Pancreas (tissue), 10 donors: ENCODE results near the gene CLEC6A. TPM values are rescaled to one million over a fixed set of nuclear protein-coding genes. Genes with fewer than 3 reads are reported as not detected.
"Not testable (repeated sequence)": the region's sequence is repeated elsewhere in the genome, so short reads cannot be mapped to it uniquely, and the experiment has no call there.

Experiments
- ATAC-seq, 4 donors: fragments of 200-7000 bp; cut with Tn5 transposase; one replicate each; pipeline versions ENCODE4 v1.8.0 to v1.9.1; 2020; ENCODE audit warnings: mild to moderate bottlenecking in 4 of 4, moderate library complexity in 4 of 4
- DNase-seq, 6 donors: peaks; one replicate each; pipeline ENCODE4 v3.0.0-alpha.2; 2020
- FAIRE-seq: peaks from 2 replicates; lab custom pipeline; 2012; peaks lifted over from hg19 to GRCh38; lab: Jason Lieb, UNC
- H3K27ac ChIP-seq, 4 donors: fragments of 200-600 bp; sonication (generic); 1 replicate in 3 of 4; 2 replicates in 1 of 4; pipeline versions ENCODE4 v1.5.0 to v1.8.0; 2020
- H3K27me3 ChIP-seq, 4 donors: fragments of 200-600 bp; one replicate each; pipeline ENCODE4 v1.8.0; 2021
- H3K36me3 ChIP-seq, 3 donors: fragments of 200-600 bp; sonication (generic) in 1 of 3; one replicate each; pipeline versions ENCODE4 v1.5.0 to v1.8.0; 2020 to 2021
- H3K4me1 ChIP-seq, 3 donors: fragments of 200-600 bp; one replicate each; pipeline ENCODE4 v1.8.0; 2021
- H3K4me3 ChIP-seq, 4 donors: fragments of 200-600 bp; sonication (generic) in 2 of 4; one replicate each; pipeline versions ENCODE4 v1.5.0 to v1.8.0; 2020 to 2021
- H3K9me3 ChIP-seq, 4 donors: fragments of 200-600 bp; one replicate each; pipeline ENCODE4 v1.8.0; 2021
- WGBS, 2 donors: extraction: QIAGEN DNeasy Blood & Tissue Kit; methylation state at CpG; one replicate each; pipeline ENCODE4 v1.1.7; 2013; 5-methylcytosine and 5-hydroxymethylcytosine counted together
- intact Hi-C, 3 donors: fragments of 100-400 bp; cut with DNase I; formaldehyde crosslinking; loops; one replicate each; pipeline versions ENCODE4 v1.11.1 to v1.14.2; 2022
- polyA plus RNA-seq, 2 donors: library from polyadenylated mRNA; stranded (reverse); fragments of 200-250 nt; gene quantifications; one replicate each; pipeline ENCODE4 v1.2.3, GENCODE V29; 2013
- total RNA-seq, 6 donors: library from RNA; stranded (reverse); fragmentation: NEBNext Ultra II Directional in 4 of 6; extraction: Animal tissue kit (Norgen Biotek cat#: 25700) in 4 of 6; gene quantifications; one replicate each; pipeline versions ENCODE4 v1.2.1 to v1.2.4, GENCODE V29; 2021 to 2023
- TF ChIP-seq, protein P1 (sequence below), 4 donors: fragments of 200-600 bp; sonication (generic) in 3 of 4; IDR thresholded peaks; one replicate each; pipeline versions ENCODE4 v1.5.0 to v1.8.0; 2021; ENCODE audit warnings: antibody characterized with exemption in 4 of 4
- donor health status: healthy with polysubstance abuse.
- donor health status: DM: no; HTN: no; CAD: no; lungs with moderate emphysema.
- donor health status: DM: no; HTN: no; CAD: no.
- donor health status: control.
- donor health status: control.
- donor health status: Bipolar disorder and iron deficiency.
- donor health status: DM: yes; HTN: yes; CAD: no.
- donor health status: DM: no; HTN: no; CAD: no.
- donor health status: DM: no; HTN: no; CAD: no.
- donor health status: DM: yes; HTN: yes; CAD: no.

The CLEC6A gene
- total RNA-seq (not detected), polyA plus RNA-seq (not detected)

DNA sequence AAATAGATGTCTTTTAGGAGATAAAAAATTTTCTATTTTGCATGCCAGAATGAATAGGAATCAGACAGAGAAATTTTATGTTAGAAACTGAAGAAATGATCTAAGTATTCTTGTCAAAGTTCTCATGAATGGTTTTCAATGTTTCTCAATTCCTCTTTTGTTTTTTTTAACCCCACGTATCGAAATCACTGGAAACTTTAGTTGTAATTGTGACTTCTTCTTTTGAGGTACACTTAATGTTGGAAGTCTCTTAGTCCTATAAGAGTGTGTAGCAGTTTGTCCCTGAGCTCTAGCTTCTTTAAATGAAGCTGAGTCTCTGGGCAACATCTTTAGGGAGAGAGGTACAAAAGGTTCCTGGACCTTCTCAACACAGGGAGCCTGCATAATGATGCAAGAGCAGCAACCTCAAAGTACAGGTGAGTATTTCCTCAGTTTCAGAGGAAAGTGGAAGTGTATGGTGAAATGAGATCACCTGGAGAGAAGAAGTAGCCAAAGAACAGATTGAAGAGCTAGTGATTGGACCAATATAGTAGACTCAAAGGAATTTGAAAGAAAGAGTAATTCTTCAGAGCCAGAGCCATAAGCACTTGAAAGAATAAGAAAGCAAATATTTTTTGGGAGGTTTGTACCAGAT is at the start of gene CLEC6A:
Gene CLEC6A (plus strand): TSS at position 236 of the 634 bp plus-strand sequence. CDS start 150 bp downstream, at position 386.
- FAIRE-seq, result no peak
- no peaks in the 10 kb centered on the region for H3K9me3 ChIP-seq
- no peak within 1 kb of the TSS for H3K4me3 ChIP-seq
- no peaks in the 10 kb centered on the region for H3K36me3 ChIP-seq
- intact Hi-C loops, result no loop called here
- no peak within 1 kb of the TSS for H3K27ac ChIP-seq
- 73 to 92% methylated on average over 2 of the region's 2 CpGs for WGBS, 2 donors
- TF ChIP-seq, protein P1, sequence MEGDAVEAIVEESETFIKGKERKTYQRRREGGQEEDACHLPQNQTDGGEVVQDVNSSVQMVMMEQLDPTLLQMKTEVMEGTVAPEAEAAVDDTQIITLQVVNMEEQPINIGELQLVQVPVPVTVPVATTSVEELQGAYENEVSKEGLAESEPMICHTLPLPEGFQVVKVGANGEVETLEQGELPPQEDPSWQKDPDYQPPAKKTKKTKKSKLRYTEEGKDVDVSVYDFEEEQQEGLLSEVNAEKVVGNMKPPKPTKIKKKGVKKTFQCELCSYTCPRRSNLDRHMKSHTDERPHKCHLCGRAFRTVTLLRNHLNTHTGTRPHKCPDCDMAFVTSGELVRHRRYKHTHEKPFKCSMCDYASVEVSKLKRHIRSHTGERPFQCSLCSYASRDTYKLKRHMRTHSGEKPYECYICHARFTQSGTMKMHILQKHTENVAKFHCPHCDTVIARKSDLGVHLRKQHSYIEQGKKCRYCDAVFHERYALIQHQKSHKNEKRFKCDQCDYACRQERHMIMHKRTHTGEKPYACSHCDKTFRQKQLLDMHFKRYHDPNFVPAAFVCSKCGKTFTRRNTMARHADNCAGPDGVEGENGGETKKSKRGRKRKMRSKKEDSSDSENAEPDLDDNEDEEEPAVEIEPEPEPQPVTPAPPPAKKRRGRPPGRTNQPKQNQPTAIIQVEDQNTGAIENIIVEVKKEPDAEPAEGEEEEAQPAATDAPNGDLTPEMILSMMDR (IDR thresholded peaks at IDR 0.05), result no peak
- no peak for ATAC-seq
- H3K27me3 ChIP-seq, result no peaks in the 10 kb centered on the region
- DNase-seq, result no peak
- no peaks in the 10 kb centered on the region for H3K4me1 ChIP-seq

DNA sequence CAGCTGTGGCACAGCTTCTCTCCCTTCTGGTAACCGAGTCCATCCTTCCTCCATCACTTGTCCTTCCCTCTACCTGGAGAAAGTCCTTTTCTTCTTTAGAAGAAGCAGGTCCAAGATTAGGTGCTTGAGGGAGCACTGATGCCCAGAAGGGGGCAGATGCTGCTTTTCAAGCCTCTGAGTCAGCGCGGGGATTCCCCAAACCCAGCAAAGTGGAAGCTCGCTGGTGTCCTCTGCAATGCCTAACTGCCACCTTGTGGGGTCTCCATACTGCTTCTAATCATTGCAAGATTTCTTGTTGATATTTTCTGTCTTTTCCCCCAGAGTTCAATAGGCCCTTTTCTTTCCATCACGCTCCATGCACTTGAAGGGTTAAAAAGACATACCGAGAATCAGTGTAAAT is 36.2 kb upstream of the CLEC6A start:
- H3K27me3 ChIP-seq, intact Hi-C loops: not testable (repeated sequence)

DNA sequence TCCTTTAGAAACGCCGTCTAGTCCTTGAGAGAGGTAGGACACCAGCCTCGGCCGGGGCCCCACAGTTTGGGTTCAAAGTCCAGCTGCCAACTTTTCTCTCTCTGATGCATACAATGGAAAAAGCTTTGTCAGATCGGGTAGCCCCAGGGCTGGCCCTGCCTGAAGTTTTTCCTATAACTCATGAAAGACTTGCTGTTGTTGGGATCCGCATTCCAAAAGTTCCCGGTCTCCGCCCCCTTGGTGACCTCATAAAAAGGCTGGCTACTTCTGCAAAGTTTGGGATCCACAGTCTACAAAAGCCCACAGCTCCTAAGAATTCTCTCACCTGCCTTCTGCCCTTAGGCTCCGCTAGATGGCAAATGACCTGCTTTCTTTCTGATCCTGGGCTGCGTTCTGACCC is 35.3 kb upstream of the CLEC6A start:
- no peaks in the 10 kb centered on the region for H3K4me1 ChIP-seq
- TF ChIP-seq, protein P1 (IDR thresholded peaks at IDR 0.05), result no peak
- H3K27ac ChIP-seq, result no peak overlapping the region
- no peak for FAIRE-seq
- no peak for ATAC-seq
- no peak for DNase-seq
- no CpG with 5 or more reads among the region's 10 CpGs for WGBS, 2 donors
- no peak overlapping the region for H3K4me3 ChIP-seq
- intact Hi-C loops, result no loop called here
- H3K9me3 ChIP-seq, result no peaks in the 10 kb centered on the region
- no peaks in the 10 kb centered on the region for H3K27me3 ChIP-seq
- no peaks in the 10 kb centered on the region for H3K36me3 ChIP-seq

More for the DNA sequence above, 36.2 kb upstream of the CLEC6A start:
- H3K9me3 ChIP-seq, FAIRE-seq, H3K36me3 ChIP-seq, DNase-seq, H3K4me1 ChIP-seq, H3K27ac ChIP-seq, H3K4me3 ChIP-seq, ATAC-seq: not testable (repeated sequence)
- WGBS, 2 donors, result no CpG with 5 or more reads among the region's 6 CpGs

DNA sequence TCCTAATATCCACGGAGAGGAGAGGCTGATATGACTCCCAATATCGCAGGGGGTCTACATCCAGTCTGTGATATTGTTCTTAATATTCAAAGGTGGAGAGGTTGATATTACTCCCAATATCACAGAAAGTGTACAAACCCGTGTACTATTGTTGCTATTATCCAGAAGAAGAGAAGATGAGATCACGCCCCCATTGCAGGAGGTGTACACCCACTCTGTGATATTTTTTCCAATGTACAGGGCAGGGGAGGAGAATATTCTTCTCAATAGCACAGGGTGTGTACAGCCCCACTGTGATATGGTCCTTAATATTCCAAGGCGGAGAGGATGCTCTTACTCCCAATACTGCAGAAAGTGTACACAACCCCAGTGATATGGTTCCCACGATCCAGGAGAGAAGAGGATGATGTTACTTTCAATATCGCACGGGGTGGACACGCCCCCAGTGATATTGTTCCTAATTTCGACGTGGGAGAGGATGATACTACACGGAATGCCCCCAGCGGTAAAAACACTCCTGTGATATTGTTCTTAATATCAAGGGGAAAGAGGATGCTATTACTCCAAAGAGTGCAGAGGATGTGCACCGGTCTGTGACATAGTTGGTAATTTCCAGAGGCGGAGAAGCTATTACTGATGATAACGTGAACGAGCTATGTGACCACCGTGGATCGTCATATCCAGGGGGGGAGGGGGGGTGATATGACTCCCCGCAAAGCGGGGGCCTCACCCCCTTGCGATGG is 11.1 kb upstream of the CLEC6A start:
- intact Hi-C loops, H3K4me3 ChIP-seq, ATAC-seq, DNase-seq, FAIRE-seq, H3K36me3 ChIP-seq, H3K4me1 ChIP-seq, H3K9me3 ChIP-seq, H3K27me3 ChIP-seq, H3K27ac ChIP-seq: not testable (repeated sequence)
- 69 to 81% methylated on average over 22 of the region's 22 CpGs for WGBS, 2 donors

DNA sequence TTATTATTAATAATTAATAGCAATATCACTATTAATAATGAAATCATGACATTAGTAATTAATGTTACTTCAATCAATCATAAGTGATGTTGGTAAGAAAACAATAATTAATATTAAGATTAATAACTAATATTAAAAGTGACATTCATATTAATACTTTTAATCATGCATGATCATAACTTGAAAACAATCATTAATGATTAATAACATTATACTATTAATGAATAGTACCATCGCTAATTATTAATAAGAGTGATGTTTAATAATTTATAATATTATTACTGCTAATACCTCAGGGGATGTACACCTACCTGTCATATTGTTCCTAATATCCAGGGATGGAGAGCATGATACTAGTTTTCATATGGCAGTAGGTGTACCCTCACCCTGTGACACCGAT is 10.0 kb upstream of the CLEC6A start:
- DNase-seq (no peak), FAIRE-seq (peak; percentile 41), ATAC-seq (no peak)
- WGBS, 2 donors, result 90 to 98% methylated on average over 2 of the region's 2 CpGs
- Histone ChIP-seq H3K4me1 (no peaks in the 10 kb centered on the region), H3K27ac (no peak overlapping the region), H3K9me3 (no peaks in the 10 kb centered on the region), H3K36me3 (no peaks in the 10 kb centered on the region), H3K4me3 (no peak overlapping the region), H3K27me3 (no peaks in the 10 kb centered on the region)
- intact Hi-C loops, result no loop called here
- TF ChIP-seq, protein P1 (IDR thresholded peaks at IDR 0.05), result no peak
